Muscle layer of duodenum (tissue), 2 donors: ENCODE measurements around the gene LPAR1.

Experiments
- H3K27ac ChIP-seq: one replicate; pipeline ENCODE4 v1.7.0; 2013; ENCODE audit warnings: mild to moderate bottlenecking, low read length
- H3K27me3 ChIP-seq: one replicate; pipeline ENCODE4 v1.7.0; 2013; ENCODE audit warnings: low read depth, mild to moderate bottlenecking, control low read depth, low read length
- H3K36me3 ChIP-seq, 2 donors: one replicate each; pipeline ENCODE4 v1.7.0; 2013; ENCODE audit warnings: low read length in 2 of 2, control low read depth in 1 of 2, mild to moderate bottlenecking in 1 of 2; ENCODE audit not compliant: insufficient read depth in 2 of 2, control insufficient read depth in 1 of 2
- H3K4me1 ChIP-seq, 2 donors: one replicate each; pipeline ENCODE4 v1.7.0; 2013; ENCODE audit warnings: low read length in 2 of 2, mild to moderate bottlenecking in 2 of 2, control low read depth in 1 of 2, moderate library complexity in 1 of 2; ENCODE audit not compliant: insufficient read depth in 2 of 2, control insufficient read depth in 1 of 2
- H3K4me3 ChIP-seq, 2 donors: one replicate each; pipeline ENCODE4 v1.7.0; 2013; ENCODE audit warnings: low read length in 2 of 2, low read depth in 1 of 2, mild to moderate bottlenecking in 1 of 2
- H3K9me3 ChIP-seq, 2 donors: one replicate each; pipeline ENCODE4 v1.7.0; 2013; ENCODE audit warnings: low read length in 2 of 2, control low read depth in 1 of 2, mild to moderate bottlenecking in 1 of 2; ENCODE audit not compliant: control insufficient read depth in 1 of 2
- donor health status: healthy.

Gene LPAR1

DNA sequence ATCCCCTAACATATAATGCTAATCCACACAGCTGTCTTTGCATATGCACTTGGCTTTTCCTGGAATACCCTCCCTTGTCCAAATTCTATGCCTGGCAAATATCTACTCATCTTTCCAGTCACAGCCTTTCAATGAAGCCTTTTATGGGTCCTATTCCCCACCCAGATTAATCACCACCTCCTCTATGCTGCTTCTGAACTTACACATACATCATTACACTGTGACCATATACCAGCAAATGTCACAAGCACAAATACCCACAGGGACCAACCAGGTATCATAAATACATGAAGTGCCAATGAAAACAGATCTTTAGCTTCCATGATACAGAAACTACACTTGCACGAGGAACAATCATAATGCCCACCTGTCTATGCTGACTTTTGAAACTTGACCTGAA is 22.3 kb downstream of the LPAR1 start:
- Histone ChIP-seq H3K27ac (peak overlapping the region; percentile 6), H3K27me3 (no peaks in the 10 kb centered on the region), H3K9me3 (no peaks in the 10 kb centered on the region), H3K4me3 (no peak overlapping the region), H3K4me1 (peaks cover 4 to 10% of the 10 kb centered on the region in 2 donors), H3K36me3 (no peaks in the 10 kb centered on the region)

DNA sequence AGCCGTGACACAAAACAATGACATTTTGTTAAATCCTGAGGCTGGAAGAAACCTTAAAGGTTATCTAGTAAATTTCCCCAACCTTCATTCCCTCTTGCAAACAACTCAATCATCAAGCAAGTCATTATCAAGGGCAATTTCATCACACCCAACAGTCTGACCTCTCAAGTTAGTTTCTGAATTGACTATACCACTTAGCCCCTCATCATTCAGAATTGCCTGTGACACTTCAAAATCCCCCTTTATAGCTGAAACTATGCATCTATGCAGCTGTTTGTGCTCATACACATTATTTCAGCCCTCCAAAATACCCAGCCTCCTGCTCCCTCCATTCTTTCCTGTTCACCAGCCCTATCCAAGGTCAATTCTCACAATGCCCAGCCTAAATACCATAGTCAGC is 24.6 kb downstream of the LPAR1 start:
- H3K27ac ChIP-seq, result no peak overlapping the region
- H3K4me3 ChIP-seq, result no peak overlapping the region
- H3K4me1 ChIP-seq, result peaks cover 4 to 10% of the 10 kb centered on the region in 2 donors

DNA sequence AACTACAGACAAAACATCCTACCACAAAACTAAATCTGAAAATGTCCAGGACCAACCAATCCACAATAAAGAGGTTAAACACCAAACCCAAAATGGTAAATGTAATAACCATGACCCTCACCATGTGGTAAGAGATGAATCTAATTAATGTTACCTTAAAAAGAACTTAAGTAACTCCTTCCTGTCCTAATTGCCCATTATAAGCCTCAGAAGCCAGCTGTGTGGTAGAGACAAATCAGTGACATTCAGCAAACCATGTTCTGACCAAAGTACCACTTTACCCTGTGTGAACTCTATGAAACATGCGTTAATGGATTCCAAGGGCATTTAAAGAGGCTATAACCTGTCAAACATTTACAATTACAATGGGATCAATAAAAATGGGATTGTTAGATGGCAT is 25.0 kb downstream of the LPAR1 start:
- peaks cover 4 to 10% of the 10 kb centered on the region in 2 donors for H3K4me1 ChIP-seq
- H3K36me3 ChIP-seq, result no peaks in the 10 kb centered on the region
- no peak overlapping the region for H3K27ac ChIP-seq
- no peaks in the 10 kb centered on the region for H3K9me3 ChIP-seq
- no peak overlapping the region for H3K4me3 ChIP-seq
- H3K27me3 ChIP-seq, result no peaks in the 10 kb centered on the region

More for the DNA sequence above, 24.6 kb downstream of the LPAR1 start:
- no peaks in the 10 kb centered on the region for H3K9me3 ChIP-seq
- H3K27me3 ChIP-seq, result no peaks in the 10 kb centered on the region
- H3K36me3 ChIP-seq, result no peaks in the 10 kb centered on the region

DNA sequence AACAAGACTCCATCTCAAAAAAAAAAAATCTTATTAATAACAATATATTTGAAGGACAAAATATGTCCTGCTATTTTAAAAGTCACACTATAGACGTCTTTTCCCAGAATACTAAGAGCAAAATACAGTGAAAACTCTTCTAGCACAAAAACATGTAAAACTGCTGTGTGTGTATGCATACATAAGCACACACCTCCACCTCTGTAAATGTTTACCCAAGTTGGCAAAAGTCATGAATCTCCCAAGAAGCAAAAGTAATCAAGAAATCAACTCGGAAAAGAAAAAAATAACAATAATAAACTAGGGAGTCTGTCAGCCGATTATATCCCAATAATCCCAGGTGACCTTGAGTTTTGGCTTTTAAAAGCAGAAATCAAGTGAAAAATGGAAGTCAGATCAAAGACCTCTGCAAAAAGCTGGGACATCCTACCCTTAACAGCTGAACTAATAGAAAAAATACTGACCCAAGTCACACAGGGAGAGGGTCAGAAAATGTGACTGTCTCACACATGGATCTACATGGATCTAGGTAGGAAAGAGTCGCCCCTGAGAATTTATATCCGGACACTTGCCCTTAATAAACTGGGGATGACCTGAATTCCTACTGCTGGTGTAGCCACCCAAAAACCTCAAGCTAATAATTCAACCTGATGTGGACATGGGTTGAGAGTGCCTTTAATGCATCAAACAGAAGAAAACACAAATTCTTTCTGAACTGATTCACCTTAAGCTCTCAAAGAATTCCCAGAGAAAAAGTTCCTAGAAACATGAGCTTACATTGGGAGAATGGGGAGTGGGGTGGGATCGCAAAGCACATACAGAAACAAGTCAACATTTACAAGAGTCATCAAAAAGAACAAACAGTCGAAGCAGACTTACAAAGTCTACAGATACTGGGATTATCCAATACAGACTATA is 29.9 kb downstream of the LPAR1 start:
- Histone ChIP-seq H3K27ac (no peak overlapping the region), H3K36me3 (no peaks in the 10 kb centered on the region), H3K4me1 (peaks cover 0 to 3% of the 10 kb centered on the region in 2 donors), H3K27me3 (no peaks in the 10 kb centered on the region), H3K9me3 (no peaks in the 10 kb centered on the region), H3K4me3 (no peak overlapping the region)

DNA sequence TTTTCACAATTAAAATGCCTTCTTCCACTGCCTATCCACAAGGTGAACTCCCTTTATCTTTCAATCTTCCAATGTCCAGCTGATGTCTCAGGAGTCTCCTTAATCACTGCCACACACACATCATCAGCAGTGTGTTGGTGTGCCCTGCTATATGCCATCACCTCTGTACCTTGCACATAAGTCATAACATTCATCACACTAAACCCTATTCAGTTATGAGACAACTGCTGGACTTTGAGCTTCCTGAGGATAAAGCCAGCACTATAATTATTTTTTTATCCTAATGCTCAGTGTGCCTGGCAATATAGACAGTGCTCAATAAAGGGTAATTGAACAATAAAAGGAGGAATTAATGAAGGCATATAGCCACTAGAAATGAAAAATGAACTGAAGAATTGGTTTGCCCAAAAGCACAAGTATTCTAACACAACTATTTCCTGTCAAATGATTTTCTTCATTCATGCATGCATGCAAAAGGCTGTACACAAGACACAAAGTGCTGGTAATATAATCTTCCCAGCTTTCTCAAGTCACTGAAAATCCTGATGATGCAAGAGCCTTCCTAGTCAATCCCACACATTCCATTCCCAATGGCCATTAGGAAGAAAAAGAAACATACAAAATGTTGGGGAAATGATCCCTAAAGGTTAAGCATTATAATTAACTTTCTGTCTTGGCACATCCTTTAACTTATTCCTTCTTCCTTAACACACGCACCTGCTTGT is 32.4 kb downstream of the LPAR1 start:
- Histone ChIP-seq H3K27ac (no peak overlapping the region), H3K9me3 (no peaks in the 10 kb centered on the region), H3K36me3 (no peaks in the 10 kb centered on the region), H3K4me3 (no peak overlapping the region), H3K27me3 (no peaks in the 10 kb centered on the region), H3K4me1 (no peaks in the 10 kb centered on the region)

DNA sequence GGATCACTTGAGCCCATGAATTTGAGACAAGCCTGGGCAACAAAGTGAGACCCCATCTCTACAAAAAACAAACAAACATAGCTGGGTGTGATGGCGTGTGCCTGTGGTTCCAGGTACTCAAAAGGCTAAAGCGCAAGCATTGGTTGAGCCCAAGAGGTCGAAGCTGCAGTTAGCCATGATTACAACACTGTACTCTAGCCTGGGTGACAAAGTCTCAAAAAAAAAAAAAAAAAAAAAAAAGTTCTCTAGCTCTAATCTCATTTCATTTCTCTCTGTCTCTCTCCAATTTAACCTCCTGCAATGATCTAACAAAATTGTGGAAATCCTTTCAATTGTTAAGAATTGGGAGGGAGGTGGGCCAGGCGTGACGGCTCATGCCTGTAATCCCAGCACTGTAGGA is 33.3 kb downstream of the LPAR1 start:
- Histone ChIP-seq H3K27me3 (no peaks in the 10 kb centered on the region), H3K4me1 (no peaks in the 10 kb centered on the region), H3K9me3 (no peaks in the 10 kb centered on the region), H3K27ac (no peak overlapping the region), H3K4me3 (no peak overlapping the region), H3K36me3 (no peaks in the 10 kb centered on the region)

DNA sequence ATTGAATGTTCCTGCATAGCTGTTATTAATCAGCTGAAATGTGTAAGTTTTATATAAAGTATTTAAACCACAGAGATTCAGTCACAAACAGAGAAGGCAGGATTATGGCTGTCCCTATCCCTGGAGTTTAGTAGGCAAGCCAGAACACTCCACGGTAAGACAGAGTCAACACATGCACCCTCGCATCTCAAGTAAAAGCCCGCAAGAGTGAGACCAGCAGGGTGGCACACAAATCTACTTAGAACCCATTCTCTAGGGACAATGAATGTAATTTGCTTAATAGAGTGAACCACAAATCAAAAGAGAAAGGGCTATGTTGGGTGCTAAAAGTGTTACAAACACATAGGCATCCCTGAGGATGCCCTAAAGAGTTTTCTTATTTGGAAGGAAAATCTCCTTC is 35.1 kb downstream of the LPAR1 start:
- Histone ChIP-seq H3K27ac (no peak overlapping the region), H3K4me1 (no peaks in the 10 kb centered on the region), H3K27me3 (no peaks in the 10 kb centered on the region), H3K9me3 (no peaks in the 10 kb centered on the region), H3K4me3 (no peak overlapping the region), H3K36me3 (no peaks in the 10 kb centered on the region)

DNA sequence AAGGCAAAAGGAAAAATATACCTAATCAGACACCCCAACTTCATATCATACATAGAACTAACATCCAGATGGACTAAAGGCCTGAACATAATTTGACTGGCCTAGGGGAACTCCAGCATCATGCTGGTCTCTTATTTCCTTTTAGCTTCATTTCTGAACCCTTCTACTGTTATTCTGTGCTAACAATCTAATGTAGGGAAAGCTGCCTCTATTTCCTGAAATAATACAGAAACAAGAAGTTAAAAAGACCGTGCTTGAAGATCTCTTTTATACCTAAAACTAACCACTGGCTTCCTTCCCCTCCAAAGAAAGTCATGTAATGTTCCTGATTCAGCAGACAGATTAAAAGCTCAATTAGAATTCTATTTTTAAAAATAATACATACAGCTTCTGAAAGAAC is 36.7 kb downstream of the LPAR1 start:
- Histone ChIP-seq H3K36me3 (no peaks in the 10 kb centered on the region), H3K9me3 (no peaks in the 10 kb centered on the region), H3K27ac (no peak overlapping the region), H3K27me3 (no peaks in the 10 kb centered on the region), H3K4me3 (no peak overlapping the region), H3K4me1 (no peaks in the 10 kb centered on the region)

DNA sequence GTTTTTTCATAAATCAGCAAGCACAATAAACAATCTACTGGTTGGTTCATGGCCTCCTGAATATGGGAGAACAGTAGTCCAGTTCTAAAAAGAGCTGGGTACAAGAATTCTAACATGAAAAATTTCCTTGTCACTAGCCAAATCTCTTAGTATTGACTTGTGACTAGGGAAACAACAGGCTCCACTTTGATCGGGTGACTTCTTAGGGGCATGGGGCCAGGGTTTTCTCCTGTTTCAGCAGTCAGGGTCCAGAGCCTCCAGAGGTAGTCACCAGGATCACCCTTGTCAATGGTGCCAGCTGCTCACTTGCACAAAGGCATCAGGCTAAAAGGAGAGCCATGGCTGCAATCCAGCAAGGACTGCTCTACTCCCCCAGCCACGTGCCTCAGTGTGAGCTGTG is 38.1 kb downstream of the LPAR1 start:
- no peaks in the 10 kb centered on the region for H3K27me3 ChIP-seq
- H3K4me1 ChIP-seq, result no peaks in the 10 kb centered on the region
- H3K27ac ChIP-seq, result no peak overlapping the region
- H3K4me3 ChIP-seq, result no peak overlapping the region
- H3K36me3 ChIP-seq, result no peaks in the 10 kb centered on the region
- H3K9me3 ChIP-seq, result no peaks in the 10 kb centered on the region

DNA sequence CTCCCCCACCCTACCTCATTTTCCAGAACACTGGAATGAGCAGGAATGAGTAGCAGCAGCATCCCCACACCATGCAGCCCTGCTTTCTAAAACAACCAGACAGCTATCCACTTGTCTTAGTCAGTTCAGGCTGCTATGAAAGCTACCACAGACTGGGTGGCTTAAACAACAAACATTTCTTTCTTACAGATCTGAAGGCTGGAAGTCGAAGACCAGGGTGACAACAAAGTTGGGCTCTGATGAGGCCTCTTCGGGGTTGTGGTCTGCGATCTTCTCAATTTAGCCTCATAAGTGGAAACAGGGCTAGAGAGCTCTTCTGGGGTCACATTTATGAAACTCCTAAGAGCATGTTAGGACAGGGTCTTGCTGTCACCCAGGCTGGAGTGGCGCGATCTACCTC is 38.9 kb downstream of the LPAR1 start:
- Histone ChIP-seq H3K4me3 (no peak overlapping the region), H3K27ac (peak overlapping the region; percentile 11), H3K27me3 (no peaks in the 10 kb centered on the region), H3K36me3 (no peaks in the 10 kb centered on the region), H3K4me1 (no peaks in the 10 kb centered on the region), H3K9me3 (no peaks in the 10 kb centered on the region)

DNA sequence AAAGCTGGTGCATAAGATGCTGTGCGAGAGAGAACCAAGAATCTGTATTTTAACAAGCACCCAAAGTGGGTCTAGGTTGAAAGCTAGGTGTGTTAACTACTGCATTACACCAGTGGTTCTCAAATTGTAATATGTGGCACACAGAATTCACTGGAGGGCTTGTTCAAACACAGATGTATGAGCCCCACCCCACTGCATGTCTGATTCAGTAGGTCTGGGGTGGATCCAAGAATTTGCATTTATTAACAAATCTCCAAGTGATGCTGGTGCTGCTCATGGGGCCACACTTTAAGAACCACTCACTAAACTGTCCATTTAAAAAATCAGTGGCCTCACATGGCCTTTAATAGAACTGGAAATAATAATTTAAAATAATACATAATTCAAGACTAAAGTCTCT is 40.4 kb downstream of the LPAR1 start:
- Histone ChIP-seq H3K27me3 (no peaks in the 10 kb centered on the region), H3K27ac (peak overlapping the region; percentile 29), H3K4me1 (no peaks in the 10 kb centered on the region), H3K9me3 (no peaks in the 10 kb centered on the region), H3K4me3 (no peak overlapping the region), H3K36me3 (no peaks in the 10 kb centered on the region)
